HG02970 (cell line): ENCODE results near the gene ATRIP.
"Not testable (repeated sequence)": the region's sequence is repeated elsewhere in the genome, so short reads cannot be mapped to it uniquely, and the experiment has no call there.

ENCODE experiments used
- ATAC-seq: cut with Tn5 transposase; IDR thresholded peaks from one replicate; pipeline ENCODE4 v1.9.1; 2021; ENCODE audit warnings: mild to moderate bottlenecking, moderate library complexity, moderate number of reproducible peaks; ENCODE audit not compliant: unreplicated experiment, low FRiP score

The ATRIP gene

GRCh38 chr3:48466386-48467109 lies 20.0 kb downstream of the ATRIP start:
- no peak for ATAC-seq

GRCh38 chr3:48467110-48467454 lies 20.5 kb downstream of the ATRIP start:
- ATAC-seq = no peak

- no peak for ATAC-seq
Measured at GRCh38 chr3:48467473-48468267, 21.1 kb downstream of the ATRIP start.

GRCh38 chr3:48468329-48468731 lies 21.8 kb downstream of the ATRIP start:
- ATAC-seq = no peak

GRCh38 chr3:48469046-48469915 lies 22.7 kb downstream of the ATRIP start:
- ATAC-seq = no peak

- ATAC-seq = no peak
Measured at GRCh38 chr3:48470286-48470685, 23.7 kb downstream of the ATRIP start.

- no peak for ATAC-seq
Measured at GRCh38 chr3:48472673-48472922, 26.1 kb downstream of the ATRIP start.

GRCh38 chr3:48472923-48473616 lies 26.5 kb downstream of the ATRIP start:
- ATAC-seq = peak; percentile 75

GRCh38 chr3:48473617-48473952 lies 27.0 kb downstream of the ATRIP start:
- ATAC-seq = no peak

- not testable (repeated sequence) for ATAC-seq
Measured at GRCh38 chr3:48474031-48474430, 27.5 kb downstream of the ATRIP start.

GRCh38 chr3:48474619-48475018 lies 28.1 kb downstream of the ATRIP start:
- ATAC-seq = no peak

- no peak for ATAC-seq
Measured at GRCh38 chr3:48475188-48475587, 28.7 kb downstream of the ATRIP start.

- ATAC-seq = no peak
Measured at GRCh38 chr3:48476426-48477053, 30.0 kb downstream of the ATRIP start.

- no peak for ATAC-seq
Measured at GRCh38 chr3:48477959-48478520, 31.5 kb downstream of the ATRIP start.

GRCh38 chr3:48478626-48479555 lies 32.4 kb downstream of the ATRIP start:
- ATAC-seq = no peak

- not testable (repeated sequence) for ATAC-seq
Measured at GRCh38 chr3:48480891-48481290, 34.4 kb downstream of the ATRIP start.

GRCh38 chr3:48482822-48483221 lies 36.3 kb downstream of the ATRIP start:
- ATAC-seq = not testable (repeated sequence)

- ATAC-seq = no peak
Measured at GRCh38 chr3:48486952-48487351, 40.4 kb downstream of the ATRIP start.
